H1 (cell line): ENCODE measurements around the gene WIPF3. TPM values are rescaled to one million over a fixed set of nuclear protein-coding genes. Genes with fewer than 3 reads are reported as not detected.

ENCODE experiments used
- CTCF ChIA-PET: fragments of 300-600 bp; sonication (Branson Sonifier 250); formaldehyde crosslinking; loops from one replicate; lab custom pipeline; 2021; ENCODE audit not compliant: partially characterized antibody; lab: Charles Lee
- POLR2A ChIA-PET: fragments of 300-600 bp; sonication (Branson Sonifier 250); formaldehyde crosslinking; loops from one replicate; lab custom pipeline; 2021; ENCODE audit warnings: inconsistent platforms; ENCODE audit not compliant: partially characterized antibody; lab: Charles Lee
- DNase-seq, 2 experiments: peaks; one replicate each; pipeline versions ENCODE4 v3.0.0 to v3.0.0-alpha.2; 2010 to 2022; ENCODE audit warnings: low spot score in 2 of 2, low read depth in 1 of 2, mixed read lengths in 1 of 2
- FAIRE-seq: peaks from 2 replicates; lab custom pipeline; 2011; peaks lifted over from hg19 to GRCh38; lab: Jason Lieb, UNC
- H2AFZ ChIP-seq: 2 replicates; pipeline ENCODE4 v1.8.1; 2012; ENCODE audit warnings: low read length, inconsistent platforms
- H2AK5ac ChIP-seq: 2 replicates; pipeline ENCODE4 v1.6.1; 2013; ENCODE audit warnings: low read depth, low read length
- H2BK120ac ChIP-seq: replicated peaks from 2 replicates; pipeline ENCODE3; 2013; ENCODE audit warnings: low read depth, low read length, inconsistent platforms
- H2BK12ac ChIP-seq: 2 replicates; pipeline ENCODE4 v1.6.1; 2013; ENCODE audit warnings: low read depth, low read length
- H2BK15ac ChIP-seq: 2 replicates; pipeline ENCODE4 v1.6.1; 2013; ENCODE audit warnings: low read length
- H2BK20ac ChIP-seq: 2 replicates; pipeline ENCODE4 v1.6.1; 2013; ENCODE audit warnings: low read length
- H2BK5ac ChIP-seq: 2 replicates; pipeline ENCODE4 v1.6.1; 2013; ENCODE audit warnings: low read depth, low read length
- H3K14ac ChIP-seq: 2 replicates; pipeline ENCODE4 v1.6.1; 2013; ENCODE audit warnings: inconsistent platforms; ENCODE audit not compliant: insufficient read length
- H3K18ac ChIP-seq: 2 replicates; pipeline ENCODE4 v1.6.1; 2013; ENCODE audit warnings: low read length; ENCODE audit errors: extremely low read depth
- H3K23ac ChIP-seq: 2 replicates; pipeline ENCODE4 v1.6.1; 2013; ENCODE audit warnings: inconsistent platforms; ENCODE audit not compliant: insufficient read length
- H3K23me2 ChIP-seq: 2 replicates; pipeline ENCODE4 v1.6.1; 2013; ENCODE audit warnings: low read depth, low read length
- H3K27ac ChIP-seq: 2 replicates; pipeline ENCODE4 v1.6.1; 2011; ENCODE audit warnings: low read depth, low read length, inconsistent platforms
- H3K27me3 ChIP-seq, 4 experiments: replicated peaks in 1 of 4; 1 replicate in 1 of 4; 2 replicates in 3 of 4; pipeline versions ENCODE4 v1.6.1 to v1.8.1; 2011 to 2013; ENCODE audit warnings: low read length in 3 of 4, mild to moderate bottlenecking in 3 of 4, inconsistent platforms in 2 of 4, mixed read lengths in 2 of 4, moderate library complexity in 1 of 4; ENCODE audit not compliant: control insufficient read depth in 3 of 4, insufficient read depth in 3 of 4; ENCODE audit errors: extremely low read depth in 1 of 4
- H3K36me3 ChIP-seq, 4 experiments: 2 replicates each; pipeline versions ENCODE4 v1.6.1 to v1.8.1; 2011 to 2013; ENCODE audit warnings: mild to moderate bottlenecking in 4 of 4, low read length in 3 of 4, moderate library complexity in 2 of 4, control low read depth in 1 of 4, inconsistent platforms in 1 of 4; ENCODE audit not compliant: insufficient read depth in 4 of 4, control insufficient read depth in 2 of 4
- H3K4ac ChIP-seq: replicated peaks from 2 replicates; pipeline ENCODE3; 2013; ENCODE audit warnings: low read length, low read depth, mixed read lengths, inconsistent platforms; ENCODE audit not compliant: insufficient read length
- H3K4me1 ChIP-seq, 4 experiments: replicated peaks in 1 of 4; 1 replicate in 1 of 4; 2 replicates in 3 of 4; pipeline versions ENCODE4 v1.6.1 to v1.8.1; 2011 to 2013; ENCODE audit warnings: low read length in 3 of 4, inconsistent platforms in 2 of 4, mixed read lengths in 1 of 4; ENCODE audit not compliant: insufficient read depth in 4 of 4, control insufficient read depth in 3 of 4
- H3K4me2 ChIP-seq, 2 experiments: 2 replicates each; pipeline versions ENCODE4 v1.6.1 to v1.8.1; 2011 to 2013; ENCODE audit warnings: low read depth in 2 of 2, low read length in 2 of 2, control low read depth in 1 of 2, inconsistent platforms in 1 of 2, mild to moderate bottlenecking in 1 of 2; ENCODE audit not compliant: insufficient read depth in 1 of 2
- H3K4me3 ChIP-seq, 4 experiments: fragments of 200-600, 300-600 bp in 1 of 4; sonication (generic), shearing (Covaris generic), sonication (Bioruptor Twin) in 1 of 4; 2 replicates each; pipeline versions ENCODE4 v1.5.1 to v1.8.1; 2011 to 2016; ENCODE audit warnings: low read length in 4 of 4, low read depth in 3 of 4, control low read depth in 2 of 4, inconsistent platforms in 2 of 4, mild to moderate bottlenecking in 2 of 4, mixed read lengths in 1 of 4, moderate library complexity in 1 of 4; ENCODE audit not compliant: insufficient read depth in 2 of 4; ENCODE audit errors: extremely low read depth in 1 of 4
- H3K56ac ChIP-seq: replicated peaks from 2 replicates; pipeline ENCODE3; 2013; ENCODE audit warnings: low read depth, mild to moderate bottlenecking, mixed read lengths, low read length, inconsistent platforms; ENCODE audit not compliant: insufficient read length
- H3K79me1 ChIP-seq: 2 replicates; pipeline ENCODE4 v1.6.1; 2013; ENCODE audit warnings: low read depth, low read length, control low read depth
- H3K79me2 ChIP-seq, 2 experiments: 2 replicates each; pipeline versions ENCODE4 v1.6.1 to v1.8.1; 2012 to 2013; ENCODE audit warnings: low read length in 2 of 2, mild to moderate bottlenecking in 2 of 2, inconsistent platforms in 1 of 2; ENCODE audit not compliant: insufficient read depth in 2 of 2, control insufficient read depth in 1 of 2
- H3K9ac ChIP-seq, 4 experiments: replicated peaks in 1 of 4; 1 replicate in 1 of 4; 2 replicates in 3 of 4; pipeline versions ENCODE4 v1.6.1 to v1.8.1; 2011 to 2013; ENCODE audit warnings: low read depth in 3 of 4, low read length in 3 of 4, control low read depth in 2 of 4, mild to moderate bottlenecking in 2 of 4, moderate library complexity in 2 of 4, inconsistent platforms in 1 of 4; ENCODE audit errors: extremely low read depth in 1 of 4
- H3K9me3 ChIP-seq, 2 experiments: 2 replicates each; pipeline versions ENCODE4 v1.6.1 to v1.8.1; 2012 to 2013; ENCODE audit warnings: mild to moderate bottlenecking in 2 of 2, moderate library complexity in 2 of 2, control low read depth in 1 of 2, inconsistent platforms in 1 of 2, low read depth in 1 of 2, low read length in 1 of 2, mixed read lengths in 1 of 2; ENCODE audit not compliant: insufficient read depth in 2 of 2
- H4K20me1 ChIP-seq, 2 experiments: replicated peaks in 1 of 2; 2 replicates each; pipeline versions ENCODE3 to v1.8.1; 2011 to 2013; ENCODE audit warnings: inconsistent platforms in 2 of 2, low read length in 2 of 2, mild to moderate bottlenecking in 1 of 2; ENCODE audit not compliant: insufficient read depth in 2 of 2, control insufficient read depth in 1 of 2
- H4K5ac ChIP-seq: 2 replicates; pipeline ENCODE4 v1.6.1; 2013; ENCODE audit warnings: low read length, low read depth, mixed read lengths, inconsistent platforms; ENCODE audit not compliant: insufficient read length
- H4K8ac ChIP-seq: 2 replicates; pipeline ENCODE4 v1.8.0; 2013; ENCODE audit warnings: mild to moderate bottlenecking, moderate library complexity, low read length, inconsistent platforms; ENCODE audit not compliant: insufficient read depth; ENCODE audit errors: extremely low read depth
- H4K91ac ChIP-seq: replicated peaks from 2 replicates; pipeline ENCODE3; 2013; ENCODE audit warnings: low read length, mixed read lengths, inconsistent platforms; ENCODE audit not compliant: insufficient read length
- CBX8 ChIP-seq: fragments of 300-800, 300-1000 bp; sonication (generic); IDR thresholded peaks from 2 replicates; pipeline ENCODE4 v1.7.1; 2016; ENCODE audit warnings: low read depth, low read length, borderline replicate concordance
- EP300 ChIP-seq, 2 experiments: IDR thresholded peaks; 1 replicate in 1 of 2; 2 replicates in 1 of 2; pipeline ENCODE4 v1.6.1; 2011 to 2012; ENCODE audit warnings: low read depth in 2 of 2, low read length in 2 of 2, mild to moderate bottlenecking in 2 of 2, borderline replicate concordance in 1 of 2, inconsistent platforms in 1 of 2, moderate library complexity in 1 of 2
- EZH2 ChIP-seq: fragments of 200-600 bp; sonication (generic); IDR thresholded peaks from 2 replicates; pipeline ENCODE4 v1.7.1; 2012; ENCODE audit warnings: low read depth, mild to moderate bottlenecking, moderate library complexity, low read length, inconsistent platforms; ENCODE audit not compliant: severe bottlenecking
- WGBS, 2 experiments: shearing (Covaris generic) in 1 of 2; methylation state at CpG; one replicate each; pipeline versions ENCODE4 v1.1.6 to v1.1.7; 2013 to 2015; ENCODE audit warnings: low lambda C conversion rate in 2 of 2, mixed read lengths in 2 of 2, inconsistent platforms in 1 of 2, low coverage in 1 of 2, missing lambda C conversion rate in 1 of 2; ENCODE audit not compliant: insufficient replicate concordance in 2 of 2, insufficient coverage in 1 of 2, insufficient read length in 1 of 2; ENCODE audit errors: extremely low coverage in 1 of 2, missing lambda C conversion rate in 1 of 2; 5-methylcytosine and 5-hydroxymethylcytosine counted together
- long read RNA-seq, 2 experiments: library from RNA in 1 of 2; library from capped mRNA in 1 of 2; stranded (forward); transcript quantifications; one replicate each; pipeline ENCODE4 v2.0.0, GENCODE V29; 2021; ENCODE audit warnings: inconsistent platforms in 1 of 2
- polyA minus RNA-seq, 3 experiments: library from RNA; depleted of rRNA, polyadenylated mRNA; stranded (reverse); fragments of >200 nt; gene quantifications; 1 replicate in 2 of 3; 2 replicates in 1 of 3; pipeline ENCODE4 v1.2.3, GENCODE V29; 2011
- polyA plus RNA-seq, 7 experiments: library from polyadenylated mRNA; depleted of rRNA in 3 of 7; stranded (reverse) in 5 of 7; unstranded in 2 of 7; fragments of >200 nt in 5 of 7; fragments of 200-250 nt in 2 of 7; gene quantifications; 1 replicate in 5 of 7; 2 replicates in 1 of 7; 4 replicates in 1 of 7; pipeline versions ENCODE4 v1.2.1 to v1.2.3, GENCODE V29; 2011 to 2013; ENCODE audit warnings: missing spikeins in 2 of 7, mixed read lengths in 2 of 7
- total RNA-seq: library from RNA; stranded (reverse); fragmentation: NEBNext Ultra II Directional; extraction: Animal tissue kit (Norgen Biotek cat#: 25700); gene quantifications from 2 replicates; pipeline ENCODE4 v1.2.1, GENCODE V29; 2021
- TF ChIP-seq, protein P1 (sequence below): IDR thresholded peaks from 2 replicates; pipeline ENCODE4 v1.6.1; 2011; ENCODE audit warnings: low read depth, mild to moderate bottlenecking, low read length; ENCODE audit not compliant: insufficient read depth

Gene WIPF3, protein sequence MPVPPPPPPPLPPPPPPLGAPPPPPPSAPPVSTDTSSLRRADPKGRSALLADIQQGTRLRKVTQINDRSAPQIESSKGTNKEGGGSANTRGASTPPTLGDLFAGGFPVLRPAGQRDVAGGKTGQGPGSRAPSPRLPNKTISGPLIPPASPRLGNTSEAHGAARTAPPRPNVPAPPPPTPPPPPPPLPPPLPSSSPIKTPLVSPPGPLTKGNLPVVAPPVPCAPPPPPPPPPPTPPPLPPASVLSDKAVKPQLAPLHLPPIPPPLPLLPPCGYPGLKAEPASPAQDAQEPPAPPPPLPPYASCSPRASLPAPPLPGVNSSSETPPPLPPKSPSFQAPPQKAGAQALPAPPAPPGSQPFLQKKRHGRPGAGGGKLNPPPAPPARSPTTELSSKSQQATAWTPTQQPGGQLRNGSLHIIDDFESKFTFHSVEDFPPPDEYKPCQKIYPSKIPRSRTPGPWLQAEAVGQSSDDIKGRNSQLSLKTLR
- total RNA-seq = 12.1 and 12.6 TPM in 2 replicates
- polyA plus RNA-seq (2011; rRNA removed) = 3.8 and 5.0 TPM in 2 replicates
- 4.6 TPM for polyA plus RNA-seq (2011; cell fraction: cytosol; rRNA removed)
- polyA plus RNA-seq (2011; cell fraction: nucleus; rRNA removed) = 5.3 TPM
- polyA plus RNA-seq (2012, experiment 1 of 2) = 11.5 to 14.7 TPM (median 13.3 TPM) in 4 replicates
- 6.4 TPM for polyA plus RNA-seq (2012, experiment 2 of 2)
- 8.1 TPM for polyA plus RNA-seq (2013, experiment 1 of 2)
- 7.8 TPM for polyA plus RNA-seq (2013, experiment 2 of 2)
- 5.9 and 6.4 TPM in 2 replicates for polyA minus RNA-seq (2011; rRNA and poly(A)+ RNA removed)
- 5.7 TPM for polyA minus RNA-seq (2011; cell fraction: cytosol; rRNA and poly(A)+ RNA removed)
- polyA minus RNA-seq (2011; cell fraction: nucleus; rRNA and poly(A)+ RNA removed) = 6.7 TPM
- long read RNA-seq, experiment 1, full-length matches to known transcripts = 1 of 12 reads
- long read RNA-seq, experiment 1, partial matches to known transcripts = 5 of 12 reads
- long read RNA-seq, experiment 1, other reads (novel, unspliced or antisense) = 6 of 12 reads
- long read RNA-seq, experiment 2, partial matches to known transcripts = 0 of 2 reads
- long read RNA-seq, experiment 2, other reads (novel, unspliced or antisense) = 2 of 2 reads

DNA sequence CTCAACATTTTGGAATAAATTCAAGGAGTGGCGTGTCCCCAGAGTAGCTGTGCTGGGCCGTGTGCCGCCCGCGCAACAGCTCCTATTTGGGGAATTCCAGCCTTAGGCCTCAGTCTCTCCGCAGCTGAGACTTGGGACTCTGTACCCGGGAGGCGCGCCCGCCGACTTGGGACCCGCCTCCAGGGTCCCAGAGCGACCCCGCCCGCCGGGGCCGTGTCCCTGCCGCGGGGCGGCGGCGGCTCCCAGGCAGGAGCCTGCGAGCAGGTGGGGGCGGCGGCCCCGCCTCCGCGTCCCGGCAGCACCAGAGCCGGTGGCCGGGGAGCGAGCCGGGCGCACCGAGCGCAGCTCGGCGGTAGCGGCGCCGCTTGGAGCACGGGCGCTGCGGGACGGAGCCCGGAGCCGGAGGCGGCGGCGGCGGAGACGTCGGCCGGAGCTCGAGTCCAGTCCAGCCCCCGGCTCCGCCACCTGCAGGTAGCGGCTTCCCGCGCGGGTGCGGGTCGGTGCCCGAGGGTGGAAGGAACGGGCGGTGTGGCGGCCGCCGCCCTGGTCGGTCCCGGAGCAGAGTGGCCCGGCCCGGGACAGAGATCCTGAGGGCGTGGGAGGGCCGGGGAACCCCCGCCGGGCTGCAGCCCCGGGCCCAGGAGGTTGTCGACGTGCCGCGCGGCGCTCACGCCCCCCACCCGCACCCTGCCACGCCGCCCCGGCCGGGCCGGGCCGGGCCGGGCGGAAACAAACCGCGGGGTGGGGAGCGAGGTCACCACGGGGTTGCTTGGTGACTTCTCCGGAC lies at the start of gene WIPF3:
WIPF3 (plus strand) TSS at position 301 of the 787 bp plus-strand sequence. CDS start 28,217 bp downstream, outside the sequence.
- H3K18ac ChIP-seq = peak within 1 kb of the TSS; percentile 21; the same call in 1 of the 2 replicates
- H3K4me3 ChIP-seq = peak within 1 kb of the TSS; percentile 48 to 71 (median 64)
- H3K4me2 ChIP-seq = peak within 1 kb of the TSS; percentile 84
- H3K9ac ChIP-seq = peak within 1 kb of the TSS; percentile 10 to 46 (median 25); a peak in 5 of 7 replicates
- peaks cover 0 to 5% (median 2%) of the 10 kb centered on the region in 4 experiments; a peak in 2 of 7 replicates for H3K4me1 ChIP-seq
- ChIA-PET POLR2A (interaction anchor here (1.5 kb wide), 1 partner anchor 12 kb away, joined by 7 read pairs; no protein-coding TSS in a partner anchor), CTCF (interaction anchor here (0.9 to 2.9 kb wide), 13 partner anchors 9 to 119 kb away, joined by 3 to 10 read pairs (median 4); no protein-coding TSS in a partner anchor)
- no peak within 1 kb of the TSS for H3K14ac ChIP-seq
- H2AK5ac ChIP-seq = no peak within 1 kb of the TSS
- H4K20me1 ChIP-seq = peaks cover 0 to 2% of the 10 kb centered on the region in 2 experiments
- H4K8ac ChIP-seq = peak within 1 kb of the TSS; percentile 5
- H3K79me1 ChIP-seq = no peaks in the 10 kb centered on the region
- H2BK5ac ChIP-seq = no peak within 1 kb of the TSS; the same call in 1 of the 2 replicates
- 2% methylated on average over 54 of the region's 99 CpGs; no CpG with 5 or more reads in 1 of the 2 experiments for WGBS, 2 experiments
- no peak within 1 kb of the TSS for H4K5ac ChIP-seq
- peak in 1 of 2 experiments; percentile 80 for DNase-seq
- no peak within 1 kb of the TSS for H3K27ac ChIP-seq
- no peak within 1 kb of the TSS for H3K4ac ChIP-seq
- H3K23me2 ChIP-seq = peaks cover 6% of the 10 kb centered on the region; the same call in 1 of the 2 replicates
- H2BK12ac ChIP-seq = no peak within 1 kb of the TSS
- no peak within 1 kb of the TSS for H4K91ac ChIP-seq
- H3K23ac ChIP-seq = no peak within 1 kb of the TSS
- no peak within 1 kb of the TSS for H3K56ac ChIP-seq
- no peak within 1 kb of the TSS for H2BK120ac ChIP-seq
- H2BK20ac ChIP-seq = no peak within 1 kb of the TSS
- H3K9me3 ChIP-seq = no peaks in the 10 kb centered on the region
- no peaks in the 10 kb centered on the region for H3K36me3 ChIP-seq
- FAIRE-seq = no peak
- no peaks in the 10 kb centered on the region for H3K79me2 ChIP-seq
- peak within 1 kb of the TSS; percentile 94; the same call in 1 of the 2 replicates for H2AFZ ChIP-seq
- peaks cover 5 to 19% (median 18%) of the 10 kb centered on the region in 4 experiments for H3K27me3 ChIP-seq
- no peak within 1 kb of the TSS for H2BK15ac ChIP-seq
- TF ChIP-seq, protein P1, sequence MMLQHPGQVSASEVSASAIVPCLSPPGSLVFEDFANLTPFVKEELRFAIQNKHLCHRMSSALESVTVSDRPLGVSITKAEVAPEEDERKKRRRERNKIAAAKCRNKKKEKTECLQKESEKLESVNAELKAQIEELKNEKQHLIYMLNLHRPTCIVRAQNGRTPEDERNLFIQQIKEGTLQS = no peak
- TF ChIP-seq EZH2 (peak; percentile 2), EP300 (IDR thresholded peaks at IDR 0.05; ENCODE audit: borderline replicate concordance in 1 of 2, low read depth in 2 of 2, low read length in 2 of 2) (0 out of 3 replicates have a peak, but pooled peaks of 1 of the 2 experiments have one; percentile 24), CBX8 (no peak)
